AG08396 (cell line): ENCODE measurements around the gene CCL27.
"Not testable (repeated sequence)": the region's sequence is repeated elsewhere in the genome, so short reads cannot be mapped to it uniquely, and the experiment has no call there.

ENCODE experiments used
- DNase-seq: peaks from one replicate; pipeline ENCODE4 v3.0.0; 2012; ENCODE audit warnings: low spot score, mixed read lengths

Gene CCL27

DNA sequence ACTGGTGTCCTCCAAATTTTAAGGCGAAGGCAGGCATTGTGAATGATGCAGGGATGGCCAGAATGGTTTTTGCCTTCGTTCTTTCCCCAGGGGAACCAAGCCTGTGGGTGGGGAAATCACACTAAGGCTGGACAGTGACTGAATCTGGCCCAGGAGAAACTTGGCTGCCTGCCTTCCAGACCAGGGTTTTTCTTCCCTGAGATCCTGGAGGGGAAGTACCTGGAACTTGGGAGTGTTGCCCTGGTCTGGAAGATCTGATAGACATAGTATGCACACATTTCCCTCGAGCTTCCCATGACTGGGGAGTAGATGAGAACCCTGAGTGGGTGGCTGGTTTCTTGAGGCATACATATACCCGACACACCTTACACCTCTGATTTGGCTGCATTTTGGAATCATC lies 11.1 kb downstream of the CCL27 start:
- no peak for DNase-seq

GRCh38 chr9:34650816-34651215 lies 11.6 kb downstream of the CCL27 start:
- no peak for DNase-seq

DNA sequence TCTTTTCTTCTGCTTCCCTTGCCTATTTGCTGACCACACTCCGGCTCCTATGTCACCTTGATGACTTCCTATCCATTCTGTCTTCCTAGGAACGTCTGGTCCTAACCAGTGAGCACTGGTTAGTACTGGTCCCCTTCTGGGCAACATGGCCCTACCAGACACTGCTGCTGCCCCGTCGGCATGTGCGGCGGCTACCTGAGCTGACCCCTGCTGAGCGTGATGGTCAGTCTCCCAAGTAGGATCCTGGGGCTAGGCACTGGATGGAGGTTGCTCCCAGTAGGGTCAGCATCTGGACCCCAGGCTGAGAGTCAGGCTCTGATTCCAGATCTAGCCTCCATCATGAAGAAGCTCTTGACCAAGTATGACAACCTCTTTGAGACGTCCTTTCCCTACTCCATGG lies 13.8 kb downstream of the CCL27 start:
- DNase-seq, result no peak

- DNase-seq, result no peak
Observed at GRCh38 chr9:34647651-34648050, 14.8 kb downstream of the CCL27 start.

DNA sequence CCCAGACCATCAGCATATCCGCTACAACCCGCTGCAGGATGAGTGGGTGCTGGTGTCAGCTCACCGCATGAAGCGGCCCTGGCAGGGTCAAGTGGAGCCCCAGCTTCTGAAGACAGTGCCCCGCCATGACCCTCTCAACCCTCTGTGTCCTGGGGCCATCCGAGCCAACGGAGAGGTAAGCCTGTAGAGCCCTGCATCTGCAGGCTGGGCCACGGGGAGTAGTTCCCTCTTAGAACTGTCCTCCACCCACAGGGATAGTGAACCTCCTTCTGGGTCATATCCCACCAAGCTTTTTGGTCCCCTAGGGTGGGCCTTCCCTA lies 15.4 kb downstream of the CCL27 start:
- DNase-seq, result no peak

- peak; percentile 91 for DNase-seq
Observed at GRCh38 chr9:34646211-34647083, 16.0 kb downstream of the CCL27 start, which contains the start of gene GALT. Gene GALT (plus strand): TSS chr9:34646675. CDS start chr9:34646705, 30 bp downstream.

DNA sequence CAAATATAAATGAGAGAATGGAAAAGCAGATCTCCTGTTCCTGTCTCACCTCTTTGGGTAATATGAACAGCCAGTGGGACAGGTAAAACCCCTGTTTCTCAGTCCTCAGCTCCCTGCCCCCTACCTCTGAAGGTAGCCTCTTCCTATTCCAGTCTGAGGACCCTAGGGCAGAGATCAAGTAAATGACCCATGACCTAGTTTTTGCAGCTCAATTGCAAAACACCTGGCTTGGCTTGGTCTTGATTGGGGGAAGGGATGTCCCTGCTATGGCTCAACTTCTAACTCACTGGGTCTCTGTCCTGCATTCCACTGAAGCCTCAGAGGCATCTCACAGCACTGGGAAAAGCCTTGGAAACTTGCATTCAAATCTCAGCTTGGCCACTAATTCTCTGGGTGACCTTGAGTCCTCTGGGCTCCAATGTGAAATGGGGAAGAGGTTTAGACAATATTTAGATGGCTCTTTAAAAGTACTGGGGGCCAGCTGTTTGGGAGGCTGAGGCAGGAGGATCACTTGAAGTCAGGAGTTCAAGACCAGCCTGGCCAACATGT lies 17.6 kb downstream of the CCL27 start:
- DNase-seq, result no peak

DNA sequence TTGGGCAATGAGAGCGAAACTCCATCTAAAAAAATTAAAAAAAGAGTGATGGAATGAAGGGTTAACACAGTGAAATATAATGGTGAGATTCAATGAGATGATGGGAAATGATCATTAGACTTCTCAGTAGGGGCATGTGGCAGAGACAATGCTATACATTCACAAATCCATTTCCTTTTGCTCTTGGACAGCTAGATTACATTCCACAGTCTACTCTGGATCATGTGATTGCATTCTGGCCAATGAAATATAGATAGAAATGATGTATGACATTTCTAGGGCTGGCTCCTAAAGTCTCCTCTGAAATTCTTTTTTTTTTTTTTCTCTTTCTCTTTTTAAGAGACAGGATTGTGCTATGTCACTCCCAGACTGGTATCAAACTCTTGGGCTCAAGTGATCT lies 19.8 kb downstream of the CCL27 start:
- no peak for DNase-seq

GRCh38 chr9:34639322-34639721 lies 23.1 kb downstream of the CCL27 start:
- not testable (repeated sequence) for DNase-seq

DNA sequence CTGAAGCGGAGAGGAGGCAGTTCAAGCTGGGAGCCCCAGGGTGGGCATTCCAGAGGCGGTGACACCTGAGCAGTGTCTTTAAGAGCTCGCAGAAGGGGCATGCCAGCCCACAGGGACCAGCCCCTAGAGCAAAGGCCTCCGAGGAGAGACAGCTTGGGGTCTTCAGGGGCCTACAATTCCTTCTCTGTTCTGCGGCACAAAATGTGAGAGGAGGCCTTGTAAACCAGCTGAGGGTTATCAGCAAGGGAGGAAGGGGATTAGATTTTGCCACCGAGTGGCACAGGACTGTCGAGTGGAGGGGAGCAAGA lies 24.4 kb downstream of the CCL27 start:
- no peak for DNase-seq

- DNase-seq, result peak; percentile 97
Observed at GRCh38 chr9:34637356-34638137, 24.9 kb downstream of the CCL27 start, which contains the start of gene SIGMAR1. Gene SIGMAR1 (minus strand): TSS chr9:34637787. CDS start chr9:34637697, 90 bp downstream.

- no peak for DNase-seq
Observed at GRCh38 chr9:34636791-34637355, 25.6 kb downstream of the CCL27 start.

DNA sequence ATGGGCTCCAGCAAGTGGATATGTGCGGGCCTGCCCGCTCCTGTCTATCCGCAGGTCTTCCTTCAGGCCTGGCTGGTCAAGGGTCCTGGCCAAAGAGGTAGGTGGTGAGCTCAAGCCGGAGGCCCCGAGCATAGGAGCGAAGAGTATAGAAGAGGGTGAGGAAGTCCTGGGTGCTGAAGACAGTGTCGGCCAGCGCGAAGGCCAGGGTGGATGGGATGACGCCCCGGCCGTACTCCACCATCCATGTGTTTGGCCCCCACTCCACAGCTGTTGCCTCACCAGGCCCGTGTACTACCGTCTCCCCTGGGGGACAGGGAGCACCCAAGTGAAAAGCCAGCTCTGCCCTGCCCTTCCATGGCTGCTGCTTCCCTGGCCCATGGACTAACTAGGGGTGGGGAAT lies 26.9 kb downstream of the CCL27 start:
- no peak for DNase-seq

GRCh38 chr9:34634551-34635248 lies 27.8 kb downstream of the CCL27 start:
- DNase-seq, result no peak

DNA sequence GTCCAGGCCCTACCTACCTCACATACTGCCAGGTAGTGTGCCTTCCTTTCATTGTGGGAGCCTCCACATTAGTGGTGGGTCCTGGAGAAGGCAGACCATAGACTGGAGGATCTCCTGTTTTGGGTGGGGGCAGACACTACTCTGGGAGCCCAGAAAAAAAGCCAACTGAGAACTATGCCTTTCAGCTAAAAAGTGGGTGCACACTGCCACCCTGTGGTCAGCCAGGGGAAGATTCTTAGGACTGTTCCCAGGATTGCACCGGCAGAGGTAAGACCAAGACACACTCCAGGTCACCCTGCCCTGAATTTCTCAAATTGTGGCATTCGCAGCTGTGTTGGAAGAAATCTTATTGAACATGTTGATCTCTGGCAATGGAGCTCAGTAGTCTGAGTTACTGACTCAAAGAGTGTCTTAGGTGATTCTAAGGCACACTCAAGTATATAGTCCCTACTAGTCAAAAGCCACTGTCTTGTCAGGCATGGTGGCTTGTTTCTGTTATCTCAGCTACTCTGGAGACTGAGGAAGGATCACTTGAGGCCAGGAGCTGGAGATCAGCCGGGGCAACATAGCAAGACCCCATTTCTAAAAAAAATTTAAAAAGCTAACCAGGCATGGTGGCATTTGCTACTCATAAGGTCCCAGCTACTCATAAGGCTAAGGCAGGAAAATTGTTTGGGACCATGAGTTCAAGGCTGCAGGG lies 28.5 kb downstream of the CCL27 start:
- DNase-seq, result peak; percentile 82

DNA sequence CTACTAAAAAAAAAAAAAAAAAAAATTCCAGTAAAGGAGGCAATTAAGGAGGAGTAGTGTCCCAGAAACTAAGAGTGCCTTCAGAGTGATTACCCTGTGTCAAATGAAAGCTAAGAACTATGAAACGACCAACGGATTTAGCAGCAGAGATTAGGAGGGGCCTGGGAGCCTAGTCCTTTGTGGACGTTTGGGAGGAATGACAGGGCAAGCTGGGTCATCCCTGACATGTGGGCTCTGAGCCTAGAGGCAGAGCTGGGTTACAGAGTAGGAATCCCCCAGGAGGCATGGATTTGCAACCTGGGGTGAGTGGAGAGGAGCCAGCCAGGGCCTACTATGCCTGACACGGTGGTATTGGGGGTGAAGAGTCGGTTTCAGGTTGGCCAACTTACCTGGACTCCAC lies 29.3 kb downstream of the CCL27 start:
- no peak for DNase-seq

DNA sequence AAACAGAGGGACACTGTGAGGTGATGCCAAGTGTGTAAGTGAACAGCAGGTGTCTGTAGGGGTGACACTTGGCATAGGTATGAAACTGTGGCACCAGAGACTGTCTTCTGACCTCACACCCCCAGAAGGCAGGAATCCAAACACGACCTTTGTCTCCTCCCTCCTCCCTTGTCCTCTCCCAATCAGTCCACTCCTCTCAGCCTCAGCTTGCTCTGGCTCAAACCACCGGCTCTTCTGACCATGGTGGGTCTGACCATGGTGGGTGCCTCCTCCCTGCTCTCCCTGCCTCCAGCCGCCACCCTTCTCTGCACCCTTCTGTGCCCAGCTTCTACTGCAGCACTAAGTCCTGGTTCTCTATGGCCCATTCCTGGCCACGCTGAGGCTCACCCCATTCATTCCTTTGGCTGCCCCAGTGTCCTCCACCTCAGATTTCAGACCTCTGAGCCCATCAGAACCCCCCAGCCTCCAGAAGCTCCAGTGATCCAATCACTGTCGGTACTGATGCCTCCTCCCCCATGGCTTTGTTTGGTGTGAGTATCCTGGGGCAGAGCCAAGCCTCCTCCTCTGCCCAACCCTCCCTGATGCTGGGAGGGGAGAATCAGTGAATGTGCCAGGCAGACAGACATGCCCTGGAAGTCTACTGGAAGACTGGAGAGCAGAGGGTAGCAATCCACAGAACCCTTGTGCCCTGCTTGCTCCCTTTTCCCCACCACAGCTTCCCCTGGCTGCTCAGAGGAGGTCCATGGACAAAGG lies 31.9 kb downstream of the CCL27 start:
- DNase-seq, result no peak

GRCh38 chr9:34629491-34629808 lies 33.0 kb downstream of the CCL27 start:
- DNase-seq, result no peak

DNA sequence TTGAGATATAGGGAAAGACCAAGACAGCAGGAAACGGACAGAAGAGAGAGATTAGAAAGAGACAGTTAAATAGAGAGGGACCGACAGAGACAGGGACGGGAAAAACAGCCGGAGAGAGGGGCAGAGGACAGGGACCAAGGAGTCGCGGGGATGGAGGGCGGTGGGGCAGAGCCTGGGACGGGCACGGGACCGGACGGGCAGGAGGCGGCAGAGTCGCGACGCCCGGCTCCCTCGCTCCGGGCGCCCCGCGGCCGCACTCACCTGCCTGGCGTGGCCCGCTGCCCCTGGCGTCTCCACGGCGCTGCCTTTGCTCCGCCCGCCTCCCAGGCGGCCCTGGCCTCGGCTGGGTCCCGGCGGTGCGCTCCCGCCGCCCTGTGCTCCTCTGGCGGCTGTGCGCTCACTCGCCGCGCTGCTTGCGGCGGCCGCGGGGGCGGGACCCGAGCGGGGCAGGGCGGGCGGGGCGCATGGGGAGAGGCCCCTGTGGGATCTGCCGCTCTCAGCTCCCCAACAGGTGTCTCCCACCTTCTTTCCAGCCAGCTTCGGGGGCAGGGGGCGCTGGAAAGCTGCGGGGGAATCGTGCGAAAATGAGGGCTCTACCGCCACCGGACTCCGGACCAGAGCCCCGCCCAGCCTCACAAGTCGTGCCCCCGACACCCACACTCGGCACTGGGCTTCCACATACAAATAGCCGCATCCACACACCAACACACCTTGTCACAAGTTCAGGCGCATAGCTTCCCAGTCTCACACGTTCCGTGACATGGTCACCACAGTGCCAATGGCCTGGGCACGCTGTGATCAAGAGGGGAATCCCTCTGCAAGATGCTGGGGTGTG lies 33.6 kb downstream of the CCL27 start, which contains the start of gene ARID3C:
ARID3C (minus strand) TSS at position 411 of the 835 bp plus-strand sequence. CDS start 1,052 bp downstream, outside the sequence.
- peak; percentile 70 for DNase-seq
